Endothelial cell of umbilical vein (primary cell): ENCODE results near the gene FAM222A.

Experiments used
- CTCF ChIP-seq, 2 donors: IDR thresholded peaks; 1 replicate in 1 of 2; 2 replicates in 1 of 2; pipeline ENCODE4 v1.5.1; 2011; ENCODE audit warnings: low read length in 2 of 2, mild to moderate bottlenecking in 2 of 2, moderate library complexity in 2 of 2, control low read depth in 1 of 2, inconsistent platforms in 1 of 2, low read depth in 1 of 2; ENCODE audit not compliant: insufficient read depth in 1 of 2; ENCODE audit errors: extremely low read depth in 1 of 2
- EZH2 ChIP-seq: IDR thresholded peaks from 2 replicates; pipeline ENCODE4 v1.6.1; 2012; ENCODE audit warnings: borderline replicate concordance, low read depth, mild to moderate bottlenecking, moderate library complexity, low read length, inconsistent platforms; ENCODE audit not compliant: severe bottlenecking
- FOS ChIP-seq: IDR thresholded peaks from 2 replicates; pipeline ENCODE4 v1.6.1; 2011; ENCODE audit warnings: mild to moderate bottlenecking, low read length, moderate library complexity, borderline replicate concordance; ENCODE audit not compliant: insufficient read depth
- JUN ChIP-seq: IDR thresholded peaks from 2 replicates; pipeline ENCODE4 v1.6.1; 2011; ENCODE audit warnings: borderline replicate concordance, low read depth; ENCODE audit not compliant: insufficient read length, insufficient read depth
- MYC ChIP-seq: IDR thresholded peaks from one replicate; pipeline ENCODE4 v1.6.1; 2011; ENCODE audit warnings: mild to moderate bottlenecking, low read depth, low read length
- POLR2A ChIP-seq: IDR thresholded peaks from 2 replicates; pipeline ENCODE4 v1.6.1; 2012; ENCODE audit warnings: low read depth, mild to moderate bottlenecking, control low read depth, low read length
- POLR2AphosphoS5 ChIP-seq: IDR thresholded peaks from 2 replicates; pipeline ENCODE4 v1.6.1; 2012; ENCODE audit warnings: low read depth, mild to moderate bottlenecking, control low read depth, low read length, moderate library complexity; ENCODE audit not compliant: insufficient read depth
- TF ChIP-seq, protein P1 (sequence below): IDR thresholded peaks from 2 replicates; pipeline ENCODE4 v1.6.1; 2011; ENCODE audit not compliant: insufficient read depth, insufficient read length

- TF ChIP-seq CTCF (IDR thresholded peaks at IDR 0.05; ENCODE audit: extremely low read depth in 1 of 2, insufficient read depth in 1 of 2, low read depth in 1 of 2, low read length in 2 of 2) (no peak), POLR2A (no peak), MYC (no peak), EZH2 (no peak), FOS (no peak), POLR2AphosphoS5 (no peak), JUN (no peak)
- TF ChIP-seq, protein P1, sequence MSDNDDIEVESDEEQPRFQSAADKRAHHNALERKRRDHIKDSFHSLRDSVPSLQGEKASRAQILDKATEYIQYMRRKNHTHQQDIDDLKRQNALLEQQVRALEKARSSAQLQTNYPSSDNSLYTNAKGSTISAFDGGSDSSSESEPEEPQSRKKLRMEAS, result no peak
Observed at GRCh38 chr12:109818253-109818652, 104.6 kb downstream of the FAM222A start.
